ENCODE measurements around the gene ANKLE2.

- TF ChIP-seq CTCF (optimal IDR thresholded peaks at IDR 0.05 in 1 of 3, IDR thresholded peaks at IDR 0.05 in 1 of 3, conservative IDR thresholded peaks at IDR 0.05 in 1 of 3; ENCODE audit: extremely low read depth in 1 of 3, insufficient read depth in 2 of 3, low read length in 3 of 3) (no peak), EZH2 (IDR thresholded peaks at IDR 0.05; ENCODE audit: low read length) (no peak)
Observed at GRCh38 chr12:132723015-132723763, 38.4 kb downstream of the ANKLE2 start.

Measured in keratinocyte (primary cell).